ENCODE data around the gene KRT222. TPM values are rescaled to one million over a fixed set of nuclear protein-coding genes. Genes with fewer than 3 reads are reported as not detected.

The KRT222 gene
- total and polyA plus RNA-seq, 7 donors = 0.35 to 5.0 (median 3.6) TPM; not detected in 1

- Histone ChIP-seq H3K4me1 (peaks cover 0 to 9% (median 1%) of the 10 kb centered on the region in 4 donors), H3K36me3 (peaks cover 6 to 34% (median 15%) of the 10 kb centered on the region in 4 donors), H3K27ac (no peak overlapping the region), H3K9me3 (no peaks in the 10 kb centered on the region), H3K27me3 (no peaks in the 10 kb centered on the region), H3K4me3 (no peak overlapping the region)
- WGBS, 2 donors = 44 to 45% methylated on average over 5 of the region's 5 CpGs
- no peak for TF ChIP-seq POLR2A (IDR thresholded peaks at IDR 0.05)
- no peak for TF ChIP-seq POLR2AphosphoS5 (IDR thresholded peaks at IDR 0.05)
- no peak for TF ChIP-seq CTCF (IDR thresholded peaks at IDR 0.05)
- no peak for TF ChIP-seq EP300 (IDR thresholded peaks at IDR 0.05)
- no peak for DNase-seq
- intact Hi-C loops (cut with DNase I) = no loop called here
Measured at GRCh38 chr17:40625311-40625710, 39.7 kb downstream of the KRT222 start.

- 72 to 79% methylated on average over 12 of the region's 12 CpGs for WGBS, 2 donors
- H3K27ac ChIP-seq = no peak overlapping the region
- intact Hi-C loops (cut with DNase I) = no loop called here
- TF ChIP-seq POLR2AphosphoS5 (IDR thresholded peaks at IDR 0.05) (no peak), EP300 (IDR thresholded peaks at IDR 0.05) (no peak), CTCF (IDR thresholded peaks at IDR 0.05) (no peak), POLR2A (IDR thresholded peaks at IDR 0.05) (no peak)
- no peak for DNase-seq
- H3K27me3 ChIP-seq = peaks cover 0 to 6% (median 0%) of the 10 kb centered on the region in 3 donors
- H3K4me3 ChIP-seq = no peak overlapping the region
- peaks cover 0 to 18% (median 8%) of the 10 kb centered on the region in 4 donors for H3K4me1 ChIP-seq
- H3K9me3 ChIP-seq = no peaks in the 10 kb centered on the region
- peaks cover 0 to 17% (median 5%) of the 10 kb centered on the region in 4 donors for H3K36me3 ChIP-seq
Measured at GRCh38 chr17:40623419-40624210, 41.4 kb downstream of the KRT222 start.

- no peak overlapping the region for H3K4me3 ChIP-seq
- TF ChIP-seq EP300 (IDR thresholded peaks at IDR 0.05) (no peak), POLR2AphosphoS5 (IDR thresholded peaks at IDR 0.05) (no peak), CTCF (IDR thresholded peaks at IDR 0.05) (no peak), POLR2A (IDR thresholded peaks at IDR 0.05) (no peak)
- peaks cover 0 to 18% (median 8%) of the 10 kb centered on the region in 4 donors for H3K4me1 ChIP-seq
- peaks cover 0 to 15% (median 0%) of the 10 kb centered on the region in 3 donors for H3K27me3 ChIP-seq
- no peak overlapping the region for H3K27ac ChIP-seq
- peaks cover 0 to 6% (median under 1%) of the 10 kb centered on the region in 4 donors for H3K36me3 ChIP-seq
- DNase-seq = no peak
- no peaks in the 10 kb centered on the region for H3K9me3 ChIP-seq
- intact Hi-C loops (cut with DNase I) = no loop called here
- 30 to 40% methylated on average over 3 of the region's 3 CpGs for WGBS, 2 donors
Measured at GRCh38 chr17:40622509-40622928, 42.5 kb downstream of the KRT222 start.

- peak overlapping the region; percentile 2 to 48 (median 30) for H3K27ac ChIP-seq
- TF ChIP-seq POLR2AphosphoS5 (IDR thresholded peaks at IDR 0.05) = peak in 1 of 4 donors; percentile 16
- no peak for TF ChIP-seq POLR2A (IDR thresholded peaks at IDR 0.05)
- 72 to 77% methylated on average over 8 of the region's 8 CpGs for WGBS, 2 donors
Measured at GRCh38 chr17:40621578-40621977, 43.4 kb downstream of the KRT222 start.

GRCh38 chr17:40621019-40621418 lies 44.0 kb downstream of the KRT222 start:
- Histone ChIP-seq H3K4me1 (peaks cover 0 to 18% (median 8%) of the 10 kb centered on the region in 4 donors), H3K27ac (peak overlapping the region; percentile 21 to 53 (median 43)), H3K36me3 (no peaks in the 10 kb centered on the region), H3K27me3 (peaks cover 0 to 23% (median 0%) of the 10 kb centered on the region in 3 donors), H3K9me3 (no peaks in the 10 kb centered on the region), H3K4me3 (no peak overlapping the region)
- no peak for DNase-seq
- TF ChIP-seq EP300 (IDR thresholded peaks at IDR 0.05) = no peak
- TF ChIP-seq POLR2AphosphoS5 (IDR thresholded peaks at IDR 0.05) = no peak
- TF ChIP-seq CTCF (IDR thresholded peaks at IDR 0.05) = no peak
- no peak for TF ChIP-seq POLR2A (IDR thresholded peaks at IDR 0.05)
- intact Hi-C loops (cut with DNase I) = no loop called here
- WGBS, 2 donors = 87 to 90% methylated on average over 6 of the region's 6 CpGs

More at GRCh38 chr17:40621578-40621977, 43.4 kb downstream of the KRT222 start:
- no peak for DNase-seq
- no peaks in the 10 kb centered on the region for H3K36me3 ChIP-seq
- H3K27me3 ChIP-seq = peaks cover 0 to 20% (median 0%) of the 10 kb centered on the region in 3 donors
- intact Hi-C loops (cut with DNase I) = no loop called here
- H3K4me3 ChIP-seq = no peak overlapping the region
- no peaks in the 10 kb centered on the region for H3K9me3 ChIP-seq
- H3K4me1 ChIP-seq = peaks cover 0 to 18% (median 8%) of the 10 kb centered on the region in 4 donors
